Cardiac fibroblast (primary cell): ENCODE measurements around the gene SH3RF3.

Experiments used
- DNase-seq, 2 donors: peaks; one replicate each; pipeline versions ENCODE4 v3.0.0 to v3.0.0-alpha.2; 2010; ENCODE audit warnings: low read depth in 2 of 2
- H3K4me3 ChIP-seq, 2 donors: replicated peaks in 1 of 2; 1 replicate in 1 of 2; 2 replicates in 1 of 2; pipeline ENCODE4 v1.5.1; 2011; ENCODE audit warnings: low read depth in 2 of 2, low read length in 2 of 2, mild to moderate bottlenecking in 2 of 2, moderate library complexity in 1 of 2
- TF ChIP-seq, protein P1 (sequence below): IDR thresholded peaks from one replicate; pipeline ENCODE4 v1.5.1; 2011; ENCODE audit warnings: low read depth, mild to moderate bottlenecking, low read length, inconsistent platforms

Gene SH3RF3

DNA sequence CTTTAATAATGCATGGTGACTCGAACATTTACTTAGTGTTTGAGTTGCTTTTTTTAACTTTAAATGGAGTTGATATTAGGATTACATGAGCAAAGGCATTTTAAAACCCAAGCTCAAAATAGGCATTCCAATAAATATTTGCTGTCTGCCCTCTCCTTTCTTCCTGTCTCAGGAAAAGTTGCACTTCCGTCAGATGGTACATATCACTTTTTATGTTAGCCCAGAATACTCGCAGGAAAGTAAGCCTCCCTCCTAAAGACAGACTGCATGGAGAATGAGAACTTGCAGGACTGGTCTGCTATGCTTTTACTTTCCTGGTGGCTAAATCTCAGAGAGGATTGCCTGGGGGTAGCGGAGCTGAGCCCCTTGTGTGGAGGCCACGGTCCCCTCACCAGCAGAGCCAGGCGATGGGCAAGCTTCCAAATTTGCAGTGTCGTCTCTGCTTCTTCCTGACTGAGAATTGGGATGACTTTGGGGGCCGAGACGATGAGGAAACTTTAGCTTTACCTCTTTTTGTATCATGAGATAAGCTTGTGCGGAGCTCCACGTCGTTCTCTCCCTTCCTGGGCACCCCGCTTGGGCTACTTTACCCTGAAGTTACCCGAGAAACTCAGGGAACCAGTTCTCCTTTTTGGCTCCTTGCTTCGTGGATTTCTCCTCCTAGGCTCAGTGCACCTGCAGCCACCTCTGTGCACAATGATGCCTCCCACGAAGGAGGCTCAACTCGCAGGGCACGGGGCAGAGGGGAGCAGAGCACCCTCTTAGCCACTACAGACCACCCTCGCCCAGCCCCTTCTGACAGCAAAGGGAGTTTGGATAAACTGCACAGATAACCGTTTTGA is 223.3 kb downstream of the SH3RF3 start:
- DNase-seq = no peak
- TF ChIP-seq, protein P1, sequence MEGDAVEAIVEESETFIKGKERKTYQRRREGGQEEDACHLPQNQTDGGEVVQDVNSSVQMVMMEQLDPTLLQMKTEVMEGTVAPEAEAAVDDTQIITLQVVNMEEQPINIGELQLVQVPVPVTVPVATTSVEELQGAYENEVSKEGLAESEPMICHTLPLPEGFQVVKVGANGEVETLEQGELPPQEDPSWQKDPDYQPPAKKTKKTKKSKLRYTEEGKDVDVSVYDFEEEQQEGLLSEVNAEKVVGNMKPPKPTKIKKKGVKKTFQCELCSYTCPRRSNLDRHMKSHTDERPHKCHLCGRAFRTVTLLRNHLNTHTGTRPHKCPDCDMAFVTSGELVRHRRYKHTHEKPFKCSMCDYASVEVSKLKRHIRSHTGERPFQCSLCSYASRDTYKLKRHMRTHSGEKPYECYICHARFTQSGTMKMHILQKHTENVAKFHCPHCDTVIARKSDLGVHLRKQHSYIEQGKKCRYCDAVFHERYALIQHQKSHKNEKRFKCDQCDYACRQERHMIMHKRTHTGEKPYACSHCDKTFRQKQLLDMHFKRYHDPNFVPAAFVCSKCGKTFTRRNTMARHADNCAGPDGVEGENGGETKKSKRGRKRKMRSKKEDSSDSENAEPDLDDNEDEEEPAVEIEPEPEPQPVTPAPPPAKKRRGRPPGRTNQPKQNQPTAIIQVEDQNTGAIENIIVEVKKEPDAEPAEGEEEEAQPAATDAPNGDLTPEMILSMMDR = no peak
- H3K4me3 ChIP-seq = no peak overlapping the region

GRCh38 chr2:109352898-109353689 is 224.1 kb downstream of the SH3RF3 start:
- H3K4me3 ChIP-seq = no peak overlapping the region
- TF ChIP-seq, protein P1 = no peak
- DNase-seq = no peak

- H3K4me3 ChIP-seq = no peak overlapping the region
- TF ChIP-seq, protein P1 = no peak
- no peak for DNase-seq
Observed at GRCh38 chr2:109353806-109354745, 225.1 kb downstream of the SH3RF3 start.

DNA sequence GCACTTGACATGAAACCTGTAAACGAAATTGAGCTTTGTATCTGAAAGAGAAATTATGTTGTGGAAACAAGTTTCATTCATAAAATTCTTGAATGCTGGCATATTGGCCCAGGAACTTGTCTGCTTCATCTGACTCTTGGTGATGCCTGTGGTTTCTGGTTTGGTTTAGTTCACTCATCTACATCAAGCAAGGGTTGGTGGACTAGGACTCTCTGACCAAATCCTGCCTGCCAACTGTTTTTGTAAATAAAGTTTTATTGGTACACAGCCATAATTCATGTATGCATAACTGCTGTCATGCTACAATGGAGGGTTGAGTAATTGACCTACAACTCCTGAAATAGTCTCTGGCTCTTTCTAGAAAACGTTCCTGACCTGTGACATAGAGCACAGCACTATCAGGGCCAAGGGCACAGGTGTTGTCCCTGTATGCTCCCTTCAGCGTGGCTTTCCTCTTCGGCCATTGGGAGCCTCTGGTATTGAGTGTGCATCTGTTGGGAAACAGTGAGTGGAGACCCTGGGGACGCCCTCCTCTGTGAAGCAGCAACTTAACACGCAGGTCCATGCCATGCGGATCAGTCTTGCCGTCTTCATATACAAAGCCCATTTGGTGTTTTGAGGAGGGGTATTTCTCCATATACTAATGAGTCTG is 226.3 kb downstream of the SH3RF3 start:
- TF ChIP-seq, protein P1 = no peak
- DNase-seq = no peak
- no peak overlapping the region for H3K4me3 ChIP-seq

GRCh38 chr2:109356324-109357035 is 227.5 kb downstream of the SH3RF3 start:
- H3K4me3 ChIP-seq = no peak overlapping the region
- TF ChIP-seq, protein P1 = no peak
- DNase-seq = no peak
